ENCODE results near the gene SLC9A6. TPM values are rescaled to one million over a fixed set of nuclear protein-coding genes. Genes with fewer than 3 reads are reported as not detected.
A peak's percentile ranks its signal among the peaks of the same experiment; 100 is the strongest.

Gene SLC9A6
- total RNA-seq, 4 donors from 2014 or later: 9.9 to 28.7 (median 17.3) TPM

DNA sequence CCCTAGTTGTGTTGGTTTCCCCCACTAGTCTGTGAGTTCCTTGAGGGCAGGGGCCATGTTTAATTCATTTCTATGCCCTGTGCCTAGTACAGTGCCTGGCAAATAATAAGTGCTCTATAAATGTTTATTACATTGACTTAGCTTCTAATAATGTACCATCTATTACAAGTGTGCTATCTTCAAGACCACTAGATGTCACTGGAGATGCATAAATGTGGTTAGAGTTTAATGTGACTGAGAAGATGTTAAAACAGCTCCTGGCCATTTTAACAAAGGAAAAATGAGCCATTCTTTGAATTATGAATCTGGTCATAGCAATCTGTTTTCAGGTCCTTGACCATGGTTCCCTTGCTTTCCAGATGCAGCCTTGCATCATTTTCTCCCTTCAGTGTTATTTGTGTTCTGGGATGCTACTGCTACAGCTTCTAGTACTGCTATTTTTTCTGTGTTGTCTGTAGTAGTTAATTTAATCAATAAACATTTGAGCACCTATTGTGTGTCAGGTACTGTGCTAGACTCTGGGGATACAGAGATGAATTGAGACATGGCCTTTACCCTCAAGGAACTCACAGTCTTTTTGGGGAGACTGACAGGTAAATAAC, 43.2 kb downstream of the SLC9A6 start:
- H3K36me3 ChIP-seq: no peaks in the 10 kb centered on the region
- no peaks in the 10 kb centered on the region for H3K27me3 ChIP-seq
- no peak for TF ChIP-seq POLR2A (IDR thresholded peaks at IDR 0.05)
- peak in 4 of 6 experiments; percentile 44 to 76 (median 63) for TF ChIP-seq CTCF (IDR thresholded peaks at IDR 0.05)
- no peaks in the 10 kb centered on the region for H3K4me1 ChIP-seq
- no peaks in the 10 kb centered on the region for H3K9me3 ChIP-seq
- no peak for DNase-seq
- peak overlapping the region in 2 of 4 donors; percentile 34 to 76 for H3K27ac ChIP-seq
- H3K4me3 ChIP-seq: no peak overlapping the region

- H3K4me1 ChIP-seq: no peaks in the 10 kb centered on the region
- H3K4me3 ChIP-seq: no peak overlapping the region
- DNase-seq: no peak
- H3K36me3 ChIP-seq: no peaks in the 10 kb centered on the region
- H3K27ac ChIP-seq: peak overlapping the region in 3 of 4 donors; percentile 34 to 76 (median 46)
- H3K9me3 ChIP-seq: no peaks in the 10 kb centered on the region
- no peak for TF ChIP-seq POLR2A (IDR thresholded peaks at IDR 0.05)
- no peak for TF ChIP-seq CTCF (IDR thresholded peaks at IDR 0.05)
- H3K27me3 ChIP-seq: no peaks in the 10 kb centered on the region
These were observed 44.5 kb downstream of the SLC9A6 start for GRCh38 chrX:136029766-136030165.

- no peaks in the 10 kb centered on the region for H3K27me3 ChIP-seq
- DNase-seq: peak in 1 of 3 donors; percentile 65
- H3K4me3 ChIP-seq: no peak overlapping the region
- no peaks in the 10 kb centered on the region for H3K4me1 ChIP-seq
- H3K27ac ChIP-seq: peak overlapping the region; percentile 13 to 76 (median 46)
- no peaks in the 10 kb centered on the region for H3K36me3 ChIP-seq
- H3K9me3 ChIP-seq: no peaks in the 10 kb centered on the region
- TF ChIP-seq CTCF (IDR thresholded peaks at IDR 0.05) (no peak), POLR2A (IDR thresholded peaks at IDR 0.05) (peak in 1 of 2 donors; percentile 24)
These were observed 45.3 kb downstream of the SLC9A6 start for GRCh38 chrX:136030303-136031191.

DNA sequence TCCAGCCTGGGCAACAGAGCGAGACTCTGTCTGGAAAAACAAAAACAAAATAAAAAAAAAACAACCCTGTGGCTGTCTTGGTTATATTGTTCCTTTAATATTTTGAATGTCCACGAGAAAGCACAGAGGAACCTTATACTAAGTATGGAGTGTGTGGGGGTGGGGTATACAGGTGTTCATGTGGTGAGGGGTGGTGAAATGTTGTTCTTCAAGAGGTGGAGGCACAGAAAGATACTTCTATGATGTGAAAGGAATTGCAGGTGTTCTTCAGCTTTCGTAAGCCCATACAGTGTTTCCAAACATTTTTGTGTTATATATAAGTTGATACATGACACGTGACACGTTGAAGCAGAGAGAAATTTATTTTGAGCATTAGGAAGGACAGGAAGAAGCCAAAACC, 46.4 kb downstream of the SLC9A6 start:
- peak overlapping the region; percentile 13 to 76 (median 55) for H3K27ac ChIP-seq

DNA sequence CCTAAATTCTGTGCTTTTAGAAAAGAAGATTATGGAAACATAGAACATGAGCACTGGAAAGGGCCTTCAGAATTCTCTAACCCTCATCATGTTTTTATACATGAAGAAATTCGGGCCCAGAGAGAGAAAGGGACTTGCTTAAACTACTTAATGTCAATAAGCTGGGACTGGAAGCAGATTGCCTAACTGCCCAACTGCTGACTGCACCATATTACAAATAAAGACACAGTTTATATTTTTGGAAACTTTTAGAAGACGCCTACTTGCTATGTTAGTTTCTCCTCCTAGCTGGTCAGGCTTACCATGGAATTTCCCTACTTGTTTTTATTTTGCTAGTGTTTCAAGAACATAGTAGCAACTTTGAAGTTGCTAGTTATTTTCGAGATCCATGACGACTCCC, 47.1 kb downstream of the SLC9A6 start:
- Histone ChIP-seq H3K4me3 (no peak overlapping the region), H3K9me3 (no peaks in the 10 kb centered on the region), H3K4me1 (no peaks in the 10 kb centered on the region), H3K27ac (peak overlapping the region in 3 of 4 donors; percentile 46 to 76 (median 64)), H3K36me3 (no peaks in the 10 kb centered on the region), H3K27me3 (no peaks in the 10 kb centered on the region)
- no peak for DNase-seq
- TF ChIP-seq CTCF (IDR thresholded peaks at IDR 0.05): no peak
- no peak for TF ChIP-seq POLR2A (IDR thresholded peaks at IDR 0.05)

More for the DNA sequence above, 46.4 kb downstream of the SLC9A6 start:
- no peaks in the 10 kb centered on the region for H3K4me1 ChIP-seq
- no peaks in the 10 kb centered on the region for H3K36me3 ChIP-seq
- no peak overlapping the region for H3K4me3 ChIP-seq
- TF ChIP-seq POLR2A (IDR thresholded peaks at IDR 0.05) (no peak), CTCF (IDR thresholded peaks at IDR 0.05) (no peak)
- no peak for DNase-seq
- no peaks in the 10 kb centered on the region for H3K27me3 ChIP-seq
- H3K9me3 ChIP-seq: no peaks in the 10 kb centered on the region
